ENCODE results near the gene TBC1D3C.
"Not testable (repeated sequence)": the region's sequence is repeated elsewhere in the genome, so short reads cannot be mapped to it uniquely, and the experiment has no call there.

Gene TBC1D3C

GRCh38 chr17:38068534-38068933, at the start of gene TBC1D3C:
Gene TBC1D3C, minus strand, starts transcription at chr17:38068634. Its CDS starts 1,568 bp downstream, at chr17:38067066.
- DNase-seq (ENCODE audit: low read depth): not testable (repeated sequence)

GRCh38 chr17:38099262-38099661, 30.8 kb upstream of the TBC1D3C start:
- DNase-seq (ENCODE audit: low read depth): not testable (repeated sequence)

- not testable (repeated sequence) for DNase-seq (ENCODE audit: low read depth)
Observed at GRCh38 chr17:38094059-38094694, 25.7 kb upstream of the TBC1D3C start.

GRCh38 chr17:38088120-38088519, 19.7 kb upstream of the TBC1D3C start:
- DNase-seq (ENCODE audit: low read depth): not testable (repeated sequence)

- DNase-seq (ENCODE audit: low read depth): not testable (repeated sequence)
Observed at GRCh38 chr17:38087344-38087743, 18.9 kb upstream of the TBC1D3C start.

All from HS-27A (cell line).